ENCODE results near the gene DDX1.

DDX1 gene

GRCh38 chr2:15615301-15615920 is 23.7 kb downstream of the DDX1 start:
- no peak for DNase-seq (ENCODE audit: low spot score)
- TF ChIP-seq, protein P1, sequence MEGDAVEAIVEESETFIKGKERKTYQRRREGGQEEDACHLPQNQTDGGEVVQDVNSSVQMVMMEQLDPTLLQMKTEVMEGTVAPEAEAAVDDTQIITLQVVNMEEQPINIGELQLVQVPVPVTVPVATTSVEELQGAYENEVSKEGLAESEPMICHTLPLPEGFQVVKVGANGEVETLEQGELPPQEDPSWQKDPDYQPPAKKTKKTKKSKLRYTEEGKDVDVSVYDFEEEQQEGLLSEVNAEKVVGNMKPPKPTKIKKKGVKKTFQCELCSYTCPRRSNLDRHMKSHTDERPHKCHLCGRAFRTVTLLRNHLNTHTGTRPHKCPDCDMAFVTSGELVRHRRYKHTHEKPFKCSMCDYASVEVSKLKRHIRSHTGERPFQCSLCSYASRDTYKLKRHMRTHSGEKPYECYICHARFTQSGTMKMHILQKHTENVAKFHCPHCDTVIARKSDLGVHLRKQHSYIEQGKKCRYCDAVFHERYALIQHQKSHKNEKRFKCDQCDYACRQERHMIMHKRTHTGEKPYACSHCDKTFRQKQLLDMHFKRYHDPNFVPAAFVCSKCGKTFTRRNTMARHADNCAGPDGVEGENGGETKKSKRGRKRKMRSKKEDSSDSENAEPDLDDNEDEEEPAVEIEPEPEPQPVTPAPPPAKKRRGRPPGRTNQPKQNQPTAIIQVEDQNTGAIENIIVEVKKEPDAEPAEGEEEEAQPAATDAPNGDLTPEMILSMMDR (IDR thresholded peaks at IDR 0.05; ENCODE audit: extremely low read depth, missing control alignments), result no peak

DNA sequence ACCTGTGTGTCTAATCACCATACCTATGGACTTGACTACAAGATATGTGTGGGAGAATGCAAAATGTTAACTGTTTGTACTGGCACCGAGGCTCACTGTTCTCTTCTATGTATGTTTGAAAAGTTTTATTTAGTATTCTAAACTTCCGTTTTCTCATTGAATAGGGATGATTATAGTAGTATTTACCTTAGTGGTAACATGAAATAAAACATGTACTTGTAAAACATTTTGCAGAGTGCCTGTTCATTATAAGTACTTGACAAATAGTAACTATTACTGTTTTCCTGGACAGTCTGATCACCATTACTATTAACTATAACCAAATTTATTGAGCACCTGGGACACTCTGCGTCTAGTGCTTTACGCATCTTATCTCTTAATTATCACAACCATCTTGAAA is 24.8 kb downstream of the DDX1 start:
- no peak for DNase-seq (ENCODE audit: low spot score)
- TF ChIP-seq, protein P1 (IDR thresholded peaks at IDR 0.05; ENCODE audit: extremely low read depth, missing control alignments), result no peak

DNA sequence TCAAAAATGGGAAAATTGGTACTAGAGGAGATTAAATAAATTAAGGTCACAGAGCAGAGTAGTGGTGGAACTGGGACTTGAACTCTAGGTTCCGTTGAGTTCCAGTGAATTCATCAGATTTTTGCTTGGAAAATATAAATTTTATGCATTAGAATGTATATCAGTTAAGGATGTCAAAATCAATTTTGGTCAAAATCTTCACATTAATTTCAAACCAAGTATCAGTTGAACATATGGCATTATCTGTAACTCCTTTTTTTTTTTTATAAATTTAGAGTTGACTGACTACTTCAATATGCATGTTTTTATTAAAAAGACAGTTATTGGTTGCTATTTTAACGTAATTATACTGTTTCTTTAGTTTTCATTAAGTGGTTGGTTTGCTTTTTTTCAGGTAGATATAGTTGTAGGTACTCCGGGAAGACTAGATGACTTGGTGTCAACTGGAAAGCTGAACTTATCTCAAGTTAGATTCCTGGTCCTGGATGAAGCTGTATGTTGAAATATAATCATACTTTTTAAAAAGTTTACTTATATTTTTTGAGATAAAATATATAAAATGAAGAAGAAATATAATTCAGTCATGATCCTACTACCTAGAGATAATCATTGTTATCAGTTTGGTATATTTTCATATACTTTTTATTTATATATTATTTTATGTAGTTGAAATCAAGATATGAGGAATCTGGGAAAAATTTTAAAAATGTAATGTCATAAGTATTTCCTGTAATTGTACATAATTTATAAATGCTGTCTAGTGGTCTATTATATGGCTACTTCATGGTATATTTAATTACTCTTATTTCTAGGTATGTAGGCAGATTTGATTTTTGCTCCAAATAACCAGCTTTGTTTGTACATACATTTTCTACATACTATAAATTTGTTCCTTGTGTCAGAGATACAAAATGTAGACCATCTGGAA is 25.4 kb downstream of the DDX1 start:
- TF ChIP-seq, protein P1 (IDR thresholded peaks at IDR 0.05; ENCODE audit: extremely low read depth, missing control alignments), result no peak
- DNase-seq (ENCODE audit: low spot score), result no peak

GRCh38 chr2:15617778-15618448 is 26.2 kb downstream of the DDX1 start:
- TF ChIP-seq, protein P1 (IDR thresholded peaks at IDR 0.05; ENCODE audit: extremely low read depth, missing control alignments), result no peak
- no peak for DNase-seq (ENCODE audit: low spot score)

DNA sequence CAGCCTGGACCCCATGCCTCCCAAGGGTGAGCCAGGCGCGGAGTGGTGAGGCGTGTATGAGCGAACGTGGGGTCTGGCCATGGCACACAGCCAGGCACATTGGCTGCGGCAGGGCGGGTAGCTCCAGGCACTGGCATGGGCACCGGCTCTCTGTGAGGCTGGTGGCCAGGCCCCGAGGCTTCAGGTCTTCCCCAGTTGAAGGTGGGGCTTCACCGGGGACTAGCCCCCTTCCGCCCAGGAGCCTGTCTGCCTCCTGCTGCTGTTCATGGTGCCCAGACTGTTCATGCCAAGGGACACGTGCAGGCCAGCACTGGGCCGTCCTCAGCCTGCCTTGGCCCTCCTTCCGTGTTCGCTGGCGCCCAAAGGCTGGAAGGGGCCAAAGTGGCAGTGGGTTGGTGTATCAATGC is 26.8 kb downstream of the DDX1 start:
- TF ChIP-seq, protein P1 (IDR thresholded peaks at IDR 0.05; ENCODE audit: extremely low read depth, missing control alignments), result no peak
- no peak for DNase-seq (ENCODE audit: low spot score)

DNA sequence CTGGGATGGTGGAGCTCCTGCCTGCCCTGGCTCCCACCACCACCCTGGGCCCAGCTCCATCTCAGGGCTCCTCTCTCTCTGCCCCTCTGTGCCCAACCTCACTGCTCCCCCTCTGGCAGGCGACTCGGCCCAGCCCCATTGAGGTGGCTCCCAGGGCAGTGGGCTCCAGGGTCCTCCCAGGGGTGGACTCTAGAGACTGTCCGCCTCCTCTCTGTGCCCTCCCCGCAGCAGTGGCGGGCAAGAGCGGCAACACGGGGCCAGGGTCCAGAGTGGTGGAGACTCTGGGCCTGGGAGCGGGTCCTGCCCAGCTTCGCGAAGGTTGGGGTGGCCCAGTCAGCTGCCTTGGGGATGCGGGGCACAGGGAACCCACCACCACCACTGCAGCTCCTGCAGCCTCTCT is 27.4 kb downstream of the DDX1 start:
- TF ChIP-seq, protein P1 (IDR thresholded peaks at IDR 0.05; ENCODE audit: extremely low read depth, missing control alignments), result no peak
- no peak for DNase-seq (ENCODE audit: low spot score)

DNA sequence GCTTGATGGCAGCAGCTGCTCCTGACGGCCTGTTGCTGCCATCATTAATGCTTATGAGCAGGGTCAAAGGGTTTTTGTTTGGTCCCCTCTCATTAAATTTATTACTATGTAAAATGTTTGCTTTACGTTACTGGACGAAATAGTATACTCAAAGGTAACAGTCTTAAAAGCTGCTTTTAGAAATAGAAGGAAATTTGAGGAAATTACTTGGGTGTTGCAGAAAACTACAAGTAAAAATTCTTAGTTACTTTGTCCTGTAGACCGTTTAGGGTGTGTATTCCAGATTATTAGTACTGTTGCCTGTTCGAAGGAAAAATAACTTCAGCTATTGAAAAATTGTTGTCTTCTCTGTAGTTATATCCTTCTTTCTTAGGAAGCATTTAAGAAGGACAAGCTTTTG is 27.8 kb downstream of the DDX1 start:
- TF ChIP-seq, protein P1 (IDR thresholded peaks at IDR 0.05; ENCODE audit: extremely low read depth, missing control alignments), result no peak
- no peak for DNase-seq (ENCODE audit: low spot score)
